HG02938 (cell line): ENCODE results near the gene PPIE.

Experiments
- ATAC-seq: cut with Tn5 transposase; IDR thresholded peaks from one replicate; pipeline ENCODE4 v1.9.1; 2021; ENCODE audit warnings: mild to moderate bottlenecking, moderate library complexity; ENCODE audit not compliant: unreplicated experiment

PPIE gene

DNA sequence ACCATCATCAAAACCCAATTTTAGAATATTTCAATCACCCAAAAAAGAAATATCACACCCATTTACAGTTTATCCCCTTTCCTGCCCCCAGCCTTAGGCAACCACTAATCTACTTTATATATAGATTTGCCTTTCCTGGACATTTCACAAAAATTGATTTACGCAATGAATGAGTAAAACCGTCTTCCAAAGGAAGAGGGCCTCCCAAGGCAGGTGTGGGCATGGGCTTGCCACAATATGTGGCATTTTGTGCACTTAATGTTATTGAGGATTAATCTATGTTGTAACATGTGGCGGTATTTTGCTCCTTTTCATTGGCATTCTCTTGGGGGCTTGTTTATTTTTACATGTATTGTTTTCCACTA lies 61.8 kb downstream of the PPIE start:
- no peak for ATAC-seq

DNA sequence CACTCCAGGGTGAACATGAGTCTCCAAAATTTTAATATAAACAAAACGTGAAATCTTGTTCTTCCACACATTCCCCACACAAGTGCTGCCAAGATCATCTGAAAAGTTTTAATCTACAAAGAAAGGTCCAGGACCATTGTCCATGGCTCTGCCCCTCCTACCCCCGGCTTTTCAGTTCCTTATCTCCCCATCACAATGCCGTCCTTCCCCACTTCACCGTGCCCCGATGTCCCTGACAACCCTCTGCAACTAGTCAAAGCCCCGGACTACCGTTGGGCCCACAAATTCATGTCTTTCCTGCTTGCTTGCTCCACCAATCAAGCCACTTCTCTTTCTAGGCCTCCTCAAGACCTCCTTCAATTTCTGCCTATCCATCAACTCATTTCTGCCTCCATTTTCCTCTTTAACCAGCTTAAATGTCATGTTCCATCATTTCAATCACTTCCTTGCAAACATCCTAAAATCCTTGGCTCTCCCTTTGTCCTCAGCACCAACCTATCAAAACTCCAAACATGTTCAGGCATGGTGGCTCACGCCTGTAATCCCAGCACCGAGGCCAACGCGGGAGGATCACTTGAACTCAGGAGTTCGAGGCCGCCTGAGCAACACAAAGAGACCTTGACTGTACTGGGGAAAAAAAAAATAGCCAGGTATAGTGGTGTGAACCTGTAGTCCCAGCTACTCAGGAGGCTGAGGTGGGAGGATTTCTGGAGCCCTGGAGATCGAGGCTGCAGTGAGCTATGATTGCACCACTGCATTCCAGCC lies 64.0 kb downstream of the PPIE start:
- ATAC-seq, result no peak

DNA sequence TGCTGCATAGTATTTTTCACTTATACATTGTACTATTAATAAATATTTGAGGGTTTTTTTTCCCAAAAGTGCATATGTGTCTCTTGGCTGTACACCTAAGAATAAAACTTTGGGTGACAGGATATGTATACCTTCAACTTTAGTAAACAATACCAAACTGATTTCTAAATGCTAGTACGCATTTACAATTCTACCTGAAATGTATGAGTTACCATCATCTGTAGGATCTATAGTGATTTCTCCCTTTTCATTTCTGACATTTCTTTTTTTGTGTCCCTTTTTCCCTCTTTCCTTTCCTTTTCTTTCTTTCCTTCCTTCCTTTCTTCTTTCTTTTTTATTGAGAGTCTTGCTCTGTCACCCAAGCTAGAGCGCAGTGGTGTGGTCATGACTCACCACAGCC lies 66.7 kb downstream of the PPIE start:
- no peak for ATAC-seq

DNA sequence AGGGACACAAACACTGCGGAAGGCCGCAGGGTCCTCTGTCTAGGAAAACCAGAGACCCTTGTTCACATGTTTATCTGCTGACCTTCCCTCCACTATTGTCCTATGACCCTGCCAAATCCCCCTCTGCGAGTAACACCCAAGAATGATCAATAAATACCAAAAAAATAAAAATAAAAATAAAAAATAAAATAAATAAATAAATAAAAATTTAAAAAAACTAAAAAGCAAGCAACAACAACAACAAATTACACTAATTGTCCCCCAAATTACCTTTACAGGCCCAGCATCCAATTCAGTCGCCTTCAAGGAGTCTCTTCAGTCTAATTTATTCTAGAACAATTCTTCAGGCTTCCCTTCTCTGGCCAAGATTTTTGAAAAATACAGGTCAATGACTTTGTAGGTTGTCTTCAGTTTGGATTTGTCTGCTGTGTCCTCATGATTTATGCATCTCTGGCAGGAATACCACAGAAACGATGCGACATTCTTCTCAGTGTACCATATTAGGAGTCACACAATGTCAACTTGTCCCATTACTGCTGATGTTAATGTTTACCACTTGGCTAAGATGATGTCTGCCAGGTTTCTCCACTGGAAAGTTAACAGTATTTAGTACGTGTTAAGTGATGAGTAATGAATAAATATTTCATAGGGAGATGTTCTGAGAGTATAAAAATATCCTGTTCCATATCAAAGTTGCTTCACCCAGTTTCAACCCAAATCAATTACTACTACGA lies 70.3 kb downstream of the PPIE start:
- ATAC-seq, result no peak

DNA sequence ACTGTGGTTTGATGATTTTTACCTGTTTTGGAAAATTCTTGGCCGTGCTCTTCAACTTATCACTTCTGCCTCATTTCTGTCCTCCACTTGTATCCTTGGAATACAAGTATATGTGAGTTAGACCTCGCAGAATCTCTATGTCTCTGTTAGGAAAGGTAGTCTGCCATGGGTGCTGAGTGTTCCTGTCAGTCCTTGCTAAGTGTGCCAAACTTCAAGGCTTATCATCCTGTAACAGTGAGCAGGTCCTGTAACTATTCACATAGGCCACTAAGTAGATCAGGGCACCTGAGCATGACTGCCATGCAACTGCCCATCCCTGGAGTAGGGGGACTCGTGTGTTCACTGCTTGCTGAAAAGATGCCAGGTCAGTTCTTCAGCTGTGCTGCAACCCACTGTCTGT lies 74.2 kb downstream of the PPIE start:
- ATAC-seq, result no peak
